SU-DHL-6 (cell line): ENCODE data around the gene RAB3B.

Source experiments
- H2AFZ ChIP-seq: fragments of 200-600 bp; sonication (generic); 2 replicates; pipeline ENCODE4 v1.6.1; 2014; ENCODE audit warnings: low read depth, mild to moderate bottlenecking, moderate library complexity, mixed read lengths, antibody characterized with exemption, low read length; ENCODE audit not compliant: severe bottlenecking
- H3F3A ChIP-seq: fragments of 200-600 bp; shearing (Covaris generic); 2 replicates; pipeline ENCODE4 v1.6.0; 2016; ENCODE audit warnings: antibody characterized with exemption, mild to moderate bottlenecking; ENCODE audit not compliant: insufficient read depth
- H3K27ac ChIP-seq: fragments of 200-600 bp; sonication (generic); 2 replicates; pipeline ENCODE4 v1.5.1; 2016; ENCODE audit warnings: low read depth, mild to moderate bottlenecking, low read length, moderate library complexity, mixed read lengths
- H3K27me3 ChIP-seq: fragments of 200-600 bp; sonication (generic), shearing (Covaris generic); 2 replicates; pipeline ENCODE4 v1.6.0; 2014; ENCODE audit warnings: mild to moderate bottlenecking, low read length
- H3K36me3 ChIP-seq: fragments of 200-600 bp; sonication (generic); 2 replicates; pipeline ENCODE4 v1.6.1; 2014; ENCODE audit warnings: mild to moderate bottlenecking, low read length, mixed read lengths
- H3K4me2 ChIP-seq: fragments of 300-600, 200-600 bp; shearing (Covaris generic), sonication (generic); 2 replicates; pipeline ENCODE4 v1.6.0; 2014; ENCODE audit warnings: low read length, low read depth, mild to moderate bottlenecking; ENCODE audit not compliant: poor library complexity, severe bottlenecking
- H3K4me3 ChIP-seq: fragments of 200-600 bp; sonication (generic); 2 replicates; pipeline ENCODE4 v1.5.1; 2014; ENCODE audit warnings: antibody characterized with exemption, low read length, mild to moderate bottlenecking, mixed read lengths; ENCODE audit not compliant: insufficient read depth, poor library complexity, severe bottlenecking
- H3K79me2 ChIP-seq: fragments of 200-600 bp; sonication (generic); 2 replicates; pipeline ENCODE4 v1.6.1; 2014; ENCODE audit warnings: mild to moderate bottlenecking, low read length, moderate library complexity; ENCODE audit not compliant: insufficient read depth
- H3K9ac ChIP-seq: fragments of 200-600 bp; sonication (generic); 2 replicates; pipeline ENCODE4 v1.7.0; 2014; ENCODE audit warnings: mild to moderate bottlenecking, low read length
- H3K9me2 ChIP-seq: fragments of 200-600 bp; sonication (generic); replicated peaks from 2 replicates; pipeline ENCODE4 v1.6.1; 2014; ENCODE audit warnings: low read length; ENCODE audit not compliant: insufficient read depth
- H3K9me3 ChIP-seq: fragments of 200-600 bp; sonication (generic); 2 replicates; pipeline ENCODE4 v1.6.1; 2014; ENCODE audit warnings: low read length, mixed read lengths; ENCODE audit not compliant: insufficient read depth
- H4K20me1 ChIP-seq: fragments of 200-600 bp; sonication (generic); 2 replicates; pipeline ENCODE4 v1.6.1; 2014; ENCODE audit warnings: low read depth, mild to moderate bottlenecking, antibody characterized with exemption, low read length, moderate library complexity, mixed read lengths
- EZH2phosphoT487 ChIP-seq: fragments of 200-600 bp; sonication (generic), shearing (Covaris generic); conservative IDR thresholded peaks from 2 replicates; pipeline ENCODE4 v1.6.1; 2018; ENCODE audit warnings: mild to moderate bottlenecking, antibody characterized with exemption, low read length, moderate library complexity, mixed read lengths
- TF ChIP-seq, protein P1 (sequence below): fragments of 200-600 bp; sonication (generic); IDR thresholded peaks from one replicate; pipeline ENCODE4 v1.5.1; 2017; ENCODE audit warnings: antibody characterized with exemption, mild to moderate bottlenecking, low read length, moderate library complexity; ENCODE audit not compliant: insufficient read depth, poor library complexity, severe bottlenecking

RAB3B gene

DNA sequence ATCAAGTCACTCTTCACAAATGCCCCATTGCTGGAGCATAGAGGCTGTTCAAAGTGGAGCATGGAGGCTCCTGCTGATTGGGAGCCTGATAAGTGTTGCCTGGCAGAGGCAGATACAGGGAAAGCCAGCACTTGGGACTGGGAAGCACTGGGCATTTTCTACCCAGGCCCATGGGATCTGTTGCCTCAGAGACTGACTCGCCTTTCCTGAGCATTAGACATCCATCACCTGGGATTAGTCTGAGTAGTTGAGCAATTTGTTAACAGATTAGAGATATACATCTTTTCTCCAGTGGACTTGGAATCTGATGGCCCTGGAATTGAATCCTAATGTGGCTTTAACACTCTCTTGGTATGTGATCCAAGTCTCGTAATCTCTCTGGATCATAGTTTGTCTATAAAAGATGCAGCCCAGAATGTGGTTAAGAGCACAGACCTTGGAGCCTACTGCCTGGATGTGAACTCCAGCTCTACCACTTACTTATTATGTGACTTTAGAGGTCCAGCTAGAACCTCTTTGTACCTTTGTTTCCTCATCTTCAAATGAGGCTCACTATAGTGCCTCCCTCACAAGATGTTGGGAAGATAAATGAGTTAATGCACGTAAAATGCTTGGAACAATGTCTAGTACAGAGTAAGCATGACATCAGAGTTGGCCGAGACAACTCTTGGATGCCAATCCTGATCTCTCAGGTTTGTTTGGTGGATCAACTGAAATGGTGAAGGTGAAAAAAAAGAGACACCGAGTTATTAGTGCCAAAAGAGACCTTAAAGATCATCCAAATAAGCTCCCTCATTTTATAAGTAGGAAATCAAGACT is 73.7 kb downstream of the RAB3B start:
- Histone ChIP-seq H3K9ac (no peak overlapping the region), H3K9me2 (no peaks in the 10 kb centered on the region), H3K27ac (no peak overlapping the region), H3K27me3 (no peaks in the 10 kb centered on the region), H3K9me3 (no peaks in the 10 kb centered on the region), H4K20me1 (no peaks in the 10 kb centered on the region), H3K79me2 (no peaks in the 10 kb centered on the region), H2AFZ (no peak overlapping the region), H3F3A (no peaks in the 10 kb centered on the region), H3K4me3 (no peak overlapping the region), H3K36me3 (no peaks in the 10 kb centered on the region), H3K4me2 (no peak overlapping the region)
- TF ChIP-seq, protein P1, sequence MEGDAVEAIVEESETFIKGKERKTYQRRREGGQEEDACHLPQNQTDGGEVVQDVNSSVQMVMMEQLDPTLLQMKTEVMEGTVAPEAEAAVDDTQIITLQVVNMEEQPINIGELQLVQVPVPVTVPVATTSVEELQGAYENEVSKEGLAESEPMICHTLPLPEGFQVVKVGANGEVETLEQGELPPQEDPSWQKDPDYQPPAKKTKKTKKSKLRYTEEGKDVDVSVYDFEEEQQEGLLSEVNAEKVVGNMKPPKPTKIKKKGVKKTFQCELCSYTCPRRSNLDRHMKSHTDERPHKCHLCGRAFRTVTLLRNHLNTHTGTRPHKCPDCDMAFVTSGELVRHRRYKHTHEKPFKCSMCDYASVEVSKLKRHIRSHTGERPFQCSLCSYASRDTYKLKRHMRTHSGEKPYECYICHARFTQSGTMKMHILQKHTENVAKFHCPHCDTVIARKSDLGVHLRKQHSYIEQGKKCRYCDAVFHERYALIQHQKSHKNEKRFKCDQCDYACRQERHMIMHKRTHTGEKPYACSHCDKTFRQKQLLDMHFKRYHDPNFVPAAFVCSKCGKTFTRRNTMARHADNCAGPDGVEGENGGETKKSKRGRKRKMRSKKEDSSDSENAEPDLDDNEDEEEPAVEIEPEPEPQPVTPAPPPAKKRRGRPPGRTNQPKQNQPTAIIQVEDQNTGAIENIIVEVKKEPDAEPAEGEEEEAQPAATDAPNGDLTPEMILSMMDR, result no peak
- no peak for TF ChIP-seq EZH2phosphoT487

GRCh38 chr1:51915951-51916350 is 74.5 kb downstream of the RAB3B start:
- Histone ChIP-seq H3K4me3 (no peak overlapping the region), H3K36me3 (no peaks in the 10 kb centered on the region), H3K9ac (no peak overlapping the region)

DNA sequence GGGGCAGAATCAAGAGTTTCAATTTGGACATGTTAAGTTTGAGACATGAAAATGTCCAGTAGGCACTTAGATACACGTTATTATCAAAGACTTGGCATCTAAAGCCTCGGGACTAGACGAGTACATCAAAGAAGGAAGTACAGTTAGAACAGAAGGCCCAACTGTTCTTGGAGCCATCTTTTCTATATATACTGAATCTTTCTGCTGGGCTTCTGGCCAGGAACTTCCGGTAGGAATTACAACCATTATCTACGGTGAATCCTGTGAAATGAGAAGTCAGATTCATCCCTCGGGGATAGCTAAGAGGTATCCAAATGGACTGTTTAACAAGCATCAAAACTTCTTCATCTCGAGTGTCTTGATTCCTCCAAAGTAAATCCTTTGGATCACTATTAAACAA is 77.6 kb downstream of the RAB3B start:
- Histone ChIP-seq H3K27ac (no peak overlapping the region), H3K4me2 (no peak overlapping the region), H4K20me1 (no peaks in the 10 kb centered on the region), H3K36me3 (no peaks in the 10 kb centered on the region), H3K9ac (no peak overlapping the region), H2AFZ (no peak overlapping the region), H3K27me3 (0 out of 2 replicates have a peak, but pooled peaks cover 3% of the 10 kb centered on the region), H3K9me3 (no peaks in the 10 kb centered on the region), H3K4me3 (no peak overlapping the region), H3K9me2 (no peaks in the 10 kb centered on the region), H3F3A (no peaks in the 10 kb centered on the region), H3K79me2 (no peaks in the 10 kb centered on the region)
- TF ChIP-seq EZH2phosphoT487, result no peak
- TF ChIP-seq, protein P1, result no peak

More at GRCh38 chr1:51915951-51916350, 74.5 kb downstream of the RAB3B start:
- TF ChIP-seq EZH2phosphoT487, result no peak
- TF ChIP-seq, protein P1, result no peak
- no peaks in the 10 kb centered on the region for H3F3A ChIP-seq
- no peak overlapping the region for H2AFZ ChIP-seq
- no peaks in the 10 kb centered on the region for H3K27me3 ChIP-seq
- H3K9me2 ChIP-seq, result no peaks in the 10 kb centered on the region
- no peaks in the 10 kb centered on the region for H4K20me1 ChIP-seq
- no peaks in the 10 kb centered on the region for H3K79me2 ChIP-seq
- H3K4me2 ChIP-seq, result no peak overlapping the region
- H3K9me3 ChIP-seq, result no peaks in the 10 kb centered on the region
- no peak overlapping the region for H3K27ac ChIP-seq
